Activated CD4-positive, CD25-positive, alpha-beta regulatory T cell treated with anti-CD3 and anti-CD28 coated beads, Interleukin-2, amount 50 U/mL, for 16 hours (primary cell): ENCODE measurements around the gene FLVCR2.

ENCODE experiments used
- DNase-seq: peaks from one replicate; pipeline ENCODE4 v3.0.0-alpha.2; 2020; ENCODE audit warnings: low read depth, low spot score

The FLVCR2 gene

GRCh38 chr14:75578102-75578785 lies at the start of gene FLVCR2:
FLVCR2 (plus strand) TSS chr14:75578620; CDS start chr14:75578973, 353 bp downstream.
- DNase-seq, result no peak

- no peak for DNase-seq
Observed at GRCh38 chr14:75531256-75531655, 47.2 kb upstream of the FLVCR2 start.

- DNase-seq, result no peak
Observed at GRCh38 chr14:75531660-75532317, 46.6 kb upstream of the FLVCR2 start.

GRCh38 chr14:75533791-75534555 lies 44.4 kb upstream of the FLVCR2 start:
- DNase-seq, result no peak

- DNase-seq, result no peak
Observed at GRCh38 chr14:75535164-75535898, 43.1 kb upstream of the FLVCR2 start.

- no peak for DNase-seq
Observed at GRCh38 chr14:75537071-75537470, 41.3 kb upstream of the FLVCR2 start.

- no peak for DNase-seq
Observed at GRCh38 chr14:75539162-75539560, 39.3 kb upstream of the FLVCR2 start.

- no peak for DNase-seq
Observed at GRCh38 chr14:75539561-75540478, 38.6 kb upstream of the FLVCR2 start.

- DNase-seq, result no peak
Observed at GRCh38 chr14:75540479-75540851, 38.0 kb upstream of the FLVCR2 start.

- DNase-seq, result peak; percentile 67
Observed at GRCh38 chr14:75542588-75543091, 35.8 kb upstream of the FLVCR2 start.

- no peak for DNase-seq
Observed at GRCh38 chr14:75543253-75543652, 35.2 kb upstream of the FLVCR2 start.

GRCh38 chr14:75543786-75544185 lies 34.6 kb upstream of the FLVCR2 start:
- DNase-seq, result no peak

- no peak for DNase-seq
Observed at GRCh38 chr14:75545907-75546306, 32.5 kb upstream of the FLVCR2 start.

GRCh38 chr14:75547552-75548250 lies 30.7 kb upstream of the FLVCR2 start:
- DNase-seq, result no peak

GRCh38 chr14:75548544-75548943 lies 29.9 kb upstream of the FLVCR2 start:
- DNase-seq, result no peak

- no peak for DNase-seq
Observed at GRCh38 chr14:75549169-75549568, 29.3 kb upstream of the FLVCR2 start.

- DNase-seq, result no peak
Observed at GRCh38 chr14:75551021-75551420, 27.4 kb upstream of the FLVCR2 start.

GRCh38 chr14:75553157-75553556 lies 25.3 kb upstream of the FLVCR2 start:
- DNase-seq, result no peak

- no peak for DNase-seq
Observed at GRCh38 chr14:75553761-75554364, 24.6 kb upstream of the FLVCR2 start.

GRCh38 chr14:75554482-75554881 lies 23.9 kb upstream of the FLVCR2 start:
- no peak for DNase-seq
